Placental epithelial cell (primary cell): ENCODE data around the gene ZNF827. TPM values are rescaled to one million over a fixed set of nuclear protein-coding genes. Genes with fewer than 3 reads are reported as not detected.

Experiments
- small RNA-seq: library from RNA; depleted of rRNA; stranded (forward); fragments of <200 nt; gene quantifications from one replicate; pipeline ENCODE3, GENCODE V24; 2012
- total RNA-seq: library from RNA; depleted of rRNA; stranded (reverse); fragments of >200 nt; gene quantifications from 2 replicates; pipeline ENCODE4 v1.2.3, GENCODE V29; 2012

ZNF827 gene, protein sequence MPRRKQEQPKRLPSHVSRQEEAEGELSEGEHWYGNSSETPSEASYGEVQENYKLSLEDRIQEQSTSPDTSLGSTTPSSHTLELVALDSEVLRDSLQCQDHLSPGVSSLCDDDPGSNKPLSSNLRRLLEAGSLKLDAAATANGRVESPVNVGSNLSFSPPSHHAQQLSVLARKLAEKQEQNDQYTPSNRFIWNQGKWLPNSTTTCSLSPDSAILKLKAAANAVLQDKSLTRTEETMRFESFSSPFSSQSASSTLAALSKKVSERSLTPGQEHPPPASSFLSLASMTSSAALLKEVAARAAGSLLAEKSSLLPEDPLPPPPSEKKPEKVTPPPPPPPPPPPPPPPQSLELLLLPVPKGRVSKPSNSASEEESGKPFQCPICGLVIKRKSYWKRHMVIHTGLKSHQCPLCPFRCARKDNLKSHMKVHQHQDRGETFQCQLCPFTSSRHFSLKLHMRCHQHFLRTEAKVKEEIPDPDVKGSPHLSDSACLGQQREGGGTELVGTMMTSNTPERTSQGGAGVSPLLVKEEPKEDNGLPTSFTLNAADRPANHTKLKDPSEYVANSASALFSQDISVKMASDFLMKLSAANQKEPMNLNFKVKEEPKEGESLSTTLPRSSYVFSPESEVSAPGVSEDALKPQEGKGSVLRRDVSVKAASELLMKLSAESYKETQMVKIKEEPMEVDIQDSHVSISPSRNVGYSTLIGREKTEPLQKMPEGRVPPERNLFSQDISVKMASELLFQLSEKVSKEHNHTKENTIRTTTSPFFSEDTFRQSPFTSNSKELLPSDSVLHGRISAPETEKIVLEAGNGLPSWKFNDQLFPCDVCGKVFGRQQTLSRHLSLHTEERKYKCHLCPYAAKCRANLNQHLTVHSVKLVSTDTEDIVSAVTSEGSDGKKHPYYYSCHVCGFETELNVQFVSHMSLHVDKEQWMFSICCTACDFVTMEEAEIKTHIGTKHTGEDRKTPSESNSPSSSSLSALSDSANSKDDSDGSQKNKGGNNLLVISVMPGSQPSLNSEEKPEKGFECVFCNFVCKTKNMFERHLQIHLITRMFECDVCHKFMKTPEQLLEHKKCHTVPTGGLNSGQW
- total RNA-seq = 32.6 and 37.5 TPM in 2 replicates

DNA sequence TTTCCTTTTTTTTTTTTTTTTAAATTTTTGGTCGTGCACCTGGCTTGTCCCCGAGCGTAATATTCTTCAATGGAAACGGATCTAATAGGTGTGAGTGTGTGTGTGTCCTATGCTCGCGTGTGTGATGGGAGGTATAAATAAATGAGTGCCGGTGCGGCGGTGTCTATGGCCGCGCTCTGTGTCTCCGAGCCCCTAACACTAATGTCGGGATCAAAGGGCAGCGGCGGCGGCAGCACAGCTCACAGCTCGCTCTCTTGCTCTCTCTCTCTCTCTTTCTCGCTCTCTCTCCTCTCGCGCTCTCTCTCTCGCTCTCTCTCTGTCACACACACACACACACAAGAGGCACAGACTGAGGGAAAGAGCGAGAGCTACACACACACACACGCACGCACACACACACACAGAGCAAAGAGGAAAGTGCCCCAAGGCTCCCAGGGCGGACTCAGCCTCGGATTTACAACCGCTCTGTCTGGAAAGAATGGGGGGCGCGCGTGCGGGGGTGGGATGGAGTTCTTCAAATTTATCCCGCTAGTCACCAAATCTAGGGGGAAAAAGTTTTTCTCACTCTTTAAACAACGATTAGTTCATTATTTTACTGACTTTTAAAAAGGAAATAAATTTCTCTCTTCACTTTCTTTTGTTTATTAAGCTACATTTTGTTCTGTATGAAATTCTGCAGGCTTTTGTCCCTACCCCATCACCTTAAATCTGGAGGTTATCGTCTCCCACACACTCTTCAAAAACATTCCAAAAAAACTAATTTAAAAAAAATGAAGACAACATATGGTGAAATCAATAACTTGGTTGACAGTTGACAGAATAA, at the start of gene ZNF827:
ZNF827 (minus strand) TSS at position 206 of the 823 bp plus-strand sequence. CDS start 416 bp downstream, outside the sequence.

Small RNA genes lying within 50 kb of the gene (small RNA-seq; reads per million reads assigned to genes)
- gene RF00019 = not detected

Other genes starting within 250 kb of the ZNF827 start
- 21.4 and 21.6 TPM in 2 replicates for gene LSM6, start 236.9 kb upstream of the ZNF827 start, total RNA-seq